PC-9 (cell line): Measurements from ENCODE around the gene DIPK1B. TPM values are rescaled to one million over a fixed set of nuclear protein-coding genes. Genes with fewer than 3 reads are reported as not detected.

Experiments
- Bru-seq: library from RNA; stranded (reverse); fragments of 400-500 nt; gene quantifications from one replicate; lab custom pipeline; 2021; lab: Mats Ljungman, UMichigan
- BruChase-seq, 2 experiments: library from RNA; stranded (reverse); fragments of 400-500 nt; gene quantifications; one replicate each; lab custom pipeline; 2021; lab: Mats Ljungman, UMichigan
- BruUV-seq: library from RNA; stranded (reverse); fragments of 400-500 nt; replicated peaks from 2 replicates; lab custom pipeline; 2021; lab: Mats Ljungman, UMichigan
- CTCF ChIA-PET: fragments of 300-600 bp; sonication (Branson Sonifier 250); formaldehyde crosslinking; loops from one replicate; lab custom pipeline; 2022; ENCODE audit warnings: antibody characterized with exemption; lab: Charles Lee
- POLR2A ChIA-PET: fragments of 300-600 bp; sonication (Branson Sonifier 250); formaldehyde crosslinking; loops from one replicate; lab custom pipeline; 2022; ENCODE audit warnings: antibody characterized with exemption; ENCODE audit not compliant: unreplicated experiment; lab: Charles Lee
- DNase-seq, 2 experiments: peaks; one replicate each; pipeline versions ENCODE4 v3.0.0 to v3.0.0-alpha.2; 2015 to 2022; ENCODE audit warnings: mixed read lengths in 1 of 2
- H2AFZ ChIP-seq: fragments of 200-600 bp; sonication (generic); 2 replicates; pipeline ENCODE4 v1.8.1; 2017; ENCODE audit warnings: antibody characterized with exemption
- H3F3A ChIP-seq: fragments of 200-600 bp; sonication (generic); 2 replicates; pipeline ENCODE4 v1.8.1; 2017; ENCODE audit warnings: antibody characterized with exemption, mild to moderate bottlenecking, low read depth; ENCODE audit not compliant: insufficient read depth
- H3K27ac ChIP-seq: fragments of 200-600 bp; sonication (generic); 2 replicates; pipeline ENCODE4 v1.6.1; 2016; ENCODE audit warnings: mixed run types
- H3K27me3 ChIP-seq: fragments of 200-600 bp; sonication (generic); 2 replicates; pipeline ENCODE4 v1.6.1; 2016; ENCODE audit warnings: low read depth, mixed run types; ENCODE audit not compliant: insufficient read depth
- H3K36me3 ChIP-seq: fragments of 200-600 bp; sonication (generic); 2 replicates; pipeline ENCODE4 v1.6.1; 2016; ENCODE audit warnings: low read depth, mixed run types
- H3K4me1 ChIP-seq: fragments of 200-600 bp; sonication (generic); replicated peaks from 2 replicates; pipeline ENCODE4 v1.6.1; 2016; ENCODE audit warnings: mixed run types; ENCODE audit not compliant: insufficient read depth
- H3K4me2 ChIP-seq: fragments of 200-600 bp; sonication (generic); 2 replicates; pipeline ENCODE4 v1.6.1; 2017; ENCODE audit warnings: mixed run types
- H3K4me3 ChIP-seq: fragments of 200-600 bp; sonication (generic); 2 replicates; pipeline ENCODE4 v1.6.1; 2016; ENCODE audit warnings: mixed run types
- H3K79me2 ChIP-seq: fragments of 200-600 bp; sonication (generic); 2 replicates; pipeline ENCODE4 v1.6.1; 2017; ENCODE audit warnings: low read depth, mixed run types
- H3K9me2 ChIP-seq: fragments of 200-600 bp; sonication (generic); 2 replicates; pipeline ENCODE4 v1.8.1; 2017; ENCODE audit warnings: mild to moderate bottlenecking; ENCODE audit not compliant: insufficient read depth
- H3K9me3 ChIP-seq: fragments of 200-600 bp; sonication (generic); 2 replicates; pipeline ENCODE4 v1.8.1; 2016; ENCODE audit warnings: low read depth; ENCODE audit not compliant: insufficient read depth
- H4K20me1 ChIP-seq: fragments of 200-600 bp; sonication (generic); 2 replicates; pipeline ENCODE4 v1.8.1; 2017; ENCODE audit not compliant: insufficient read depth
- CTCF ChIP-seq: fragments of 200-600 bp; sonication (generic); conservative IDR thresholded peaks from 2 replicates; pipeline ENCODE4 v1.6.1; 2017; ENCODE audit warnings: mixed run types, antibody characterized with exemption, mild to moderate bottlenecking, moderate library complexity
- EZH2 ChIP-seq: fragments of 200-600 bp; sonication (generic); IDR thresholded peaks from 2 replicates; pipeline ENCODE4 v1.8.0; 2017; ENCODE audit warnings: antibody characterized with exemption, low read depth
- intact Hi-C: fragments of 100-400 bp; cut with micrococcal nuclease; formaldehyde crosslinking; loops from one replicate; pipeline ENCODE4 v1.10.0; 2022; ENCODE audit not compliant: unreplicated experiment
- long read RNA-seq: library from polyadenylated mRNA; stranded (forward); transcript quantifications from one replicate; pipeline ENCODE4 v2.0.0, GENCODE V29; 2022
- total RNA-seq: library from RNA; stranded (reverse); gene quantifications from 2 replicates; pipeline ENCODE4 v1.2.3, GENCODE V29; 2021

DIPK1B gene
- 19.0 and 32.6 TPM in 2 replicates for total RNA-seq
- percentile 36 among the genes with signal in this experiment for Bru-seq, nascent RNA
- BruChase-seq, experiment 1, labeled RNA remaining after a 2-hour chase = percentile 46 among the genes with signal in this experiment
- percentile 56 among the genes with signal in this experiment for BruChase-seq, experiment 2, labeled RNA remaining after a 6-hour chase
- long read RNA-seq, transcript FAM69B-202 (5 exons, 1,668 nt) = major isoform, 49 of 67 reads
- long read RNA-seq, partial matches to known transcripts = 0 of 67 reads
- long read RNA-seq, other reads (novel, unspliced or antisense) = 15 of 67 reads

- H3K9me3 ChIP-seq = no peaks in the 10 kb centered on the region
- no TSS peak for BruUV-seq
- ChIA-PET CTCF (interaction anchor here (0.7 kb wide), 1 partner anchor 358 kb away, joined by 7 read pairs; no protein-coding TSS in a partner anchor), POLR2A (no interaction called here)
- no peak for TF ChIP-seq CTCF
- no peak for TF ChIP-seq EZH2
- peaks cover 10% of the 10 kb centered on the region for H3K4me1 ChIP-seq
- H3K4me2 ChIP-seq = peak within 1 kb of the TSS; percentile 91
- DNase-seq = no peak
- H3K27me3 ChIP-seq = no peaks in the 10 kb centered on the region
- intact Hi-C loops = loop anchor here (2.0 kb wide), 1 partner anchor 17 kb away; no protein-coding TSS in a partner anchor
- peak within 1 kb of the TSS; percentile 77; the same call in 1 of the 2 replicates for H2AFZ ChIP-seq
- peak within 1 kb of the TSS; percentile 68 for H3K4me3 ChIP-seq
- no peaks in the 10 kb centered on the region for H3K36me3 ChIP-seq
- no peaks in the 10 kb centered on the region for H4K20me1 ChIP-seq
- peaks cover 10% of the 10 kb centered on the region; the same call in 1 of the 2 replicates for H3K79me2 ChIP-seq
- no peaks in the 10 kb centered on the region for H3K9me2 ChIP-seq
- no peak within 1 kb of the TSS for H3K27ac ChIP-seq
- H3F3A ChIP-seq = peaks cover 17% of the 10 kb centered on the region
Measured at GRCh38 chr9:136711751-136712689, at the start of gene DIPK1B. DIPK1B (plus strand) TSS chr9:136712572; CDS start chr9:136712666, 94 bp downstream.

- H3K4me1 ChIP-seq = no peaks in the 10 kb centered on the region
- intact Hi-C loops = no loop called here
- BruUV-seq = no TSS peak
- no peak within 1 kb of the TSS for H3K4me2 ChIP-seq
- peaks cover 11% of the 10 kb centered on the region; the same call in 1 of the 2 replicates for H3F3A ChIP-seq
- H3K27ac ChIP-seq = no peak within 1 kb of the TSS
- H3K36me3 ChIP-seq = no peaks in the 10 kb centered on the region
- H3K9me2 ChIP-seq = no peaks in the 10 kb centered on the region
- POLR2A ChIA-PET = no interaction called here
- no peak for DNase-seq
- H3K79me2 ChIP-seq = no peaks in the 10 kb centered on the region
- no peaks in the 10 kb centered on the region for H3K9me3 ChIP-seq
- H2AFZ ChIP-seq = no peak within 1 kb of the TSS
- H4K20me1 ChIP-seq = no peaks in the 10 kb centered on the region
- CTCF ChIA-PET = no interaction called here
- TF ChIP-seq CTCF = no peak
- no peak for TF ChIP-seq EZH2
- no peak within 1 kb of the TSS for H3K4me3 ChIP-seq
- H3K27me3 ChIP-seq = peaks cover 20% of the 10 kb centered on the region; the same call in 1 of the 2 replicates
Measured at GRCh38 chr9:136662656-136663581, 49.5 kb upstream of the DIPK1B start, which contains the start of gene EGFL7. EGFL7 (plus strand) TSS chr9:136662916; CDS start chr9:136668283, 5,367 bp downstream.
